Fibroblast of lung (primary cell): Measurements from ENCODE around the gene HMMR. TPM values are rescaled to one million over a fixed set of nuclear protein-coding genes. Genes with fewer than 3 reads are reported as not detected.
A peak's percentile ranks its signal among the peaks of the same experiment; 100 is the strongest.

ENCODE experiments used
- DNase-seq, 2 donors: peaks; one replicate each; pipeline versions ENCODE4 v3.0.0 to v3.0.0-alpha.2; 2010; ENCODE audit warnings: low read depth in 2 of 2
- H2AFZ ChIP-seq: 2 replicates; pipeline ENCODE4 v1.5.1; 2012; ENCODE audit warnings: low read length, control low read depth, inconsistent platforms
- H3K27ac ChIP-seq: 2 replicates; pipeline ENCODE4 v1.5.1; 2011; ENCODE audit warnings: low read length, control low read depth; ENCODE audit not compliant: insufficient read depth
- H3K27me3 ChIP-seq: 2 replicates; pipeline ENCODE4 v1.5.1; 2011; ENCODE audit warnings: mild to moderate bottlenecking, low read length; ENCODE audit not compliant: control insufficient read depth, insufficient read depth
- H3K36me3 ChIP-seq: 2 replicates; pipeline ENCODE4 v1.5.1; 2011; ENCODE audit warnings: low read length; ENCODE audit not compliant: control insufficient read depth, insufficient read depth
- H3K4me1 ChIP-seq: 2 replicates; pipeline ENCODE4 v1.5.1; 2011; ENCODE audit warnings: low read length; ENCODE audit not compliant: control insufficient read depth, insufficient read depth; ENCODE audit errors: extremely low read depth
- H3K4me2 ChIP-seq: 2 replicates; pipeline ENCODE4 v1.5.1; 2011; ENCODE audit warnings: low read length, control low read depth; ENCODE audit not compliant: insufficient read depth; ENCODE audit errors: extremely low read depth
- H3K4me3 ChIP-seq, 4 experiments: fragments of 200-600 bp in 1 of 4; sonication (generic) in 1 of 4; replicated peaks in 1 of 4; 2 replicates each; pipeline ENCODE4 v1.5.1; 2011 to 2016; ENCODE audit warnings: low read length in 4 of 4, low read depth in 3 of 4, mild to moderate bottlenecking in 3 of 4, control low read depth in 2 of 4, inconsistent platforms in 1 of 4, mixed read lengths in 1 of 4; ENCODE audit not compliant: insufficient read depth in 1 of 4; ENCODE audit errors: control extremely low read depth in 1 of 4
- H3K79me2 ChIP-seq: 2 replicates; pipeline ENCODE4 v1.5.1; 2012; ENCODE audit warnings: mild to moderate bottlenecking, low read length, inconsistent platforms; ENCODE audit not compliant: control insufficient read depth, insufficient read depth
- H3K9ac ChIP-seq: 2 replicates; pipeline ENCODE4 v1.5.1; 2011; ENCODE audit warnings: mild to moderate bottlenecking, low read length, control low read depth; ENCODE audit not compliant: insufficient read depth
- H3K9me3 ChIP-seq: 2 replicates; pipeline ENCODE4 v1.5.1; 2012; ENCODE audit warnings: low read depth, low read length; ENCODE audit not compliant: control insufficient read depth, insufficient read depth
- H4K20me1 ChIP-seq: 2 replicates; pipeline ENCODE4 v1.5.1; 2011; ENCODE audit warnings: low read length; ENCODE audit not compliant: control insufficient read depth, insufficient read depth; ENCODE audit errors: extremely low read depth
- EZH2 ChIP-seq: IDR thresholded peaks from 2 replicates; pipeline ENCODE4 v1.5.1; 2012; ENCODE audit warnings: low read length, control low read depth, mild to moderate bottlenecking; ENCODE audit errors: missing control alignments
- polyA plus RNA-seq, 2 donors: library from polyadenylated mRNA; depleted of rRNA in 1 of 2; stranded (reverse) in 1 of 2; unstranded in 1 of 2; fragments of >200 nt; gene quantifications; 2 replicates each; pipeline ENCODE4 v1.2.1, GENCODE V29; 2011 to 2012; ENCODE audit warnings: missing spikeins in 1 of 2
- total RNA-seq: library from RNA; depleted of rRNA; stranded (reverse); fragments of >200 nt; gene quantifications from 2 replicates; pipeline ENCODE4 v1.2.1, GENCODE V29; 2014
- TF ChIP-seq, protein P1 (sequence below), 2 donors: IDR thresholded peaks in 1 of 2; conservative IDR thresholded peaks in 1 of 2; 1 replicate in 1 of 2; 2 replicates in 1 of 2; pipeline ENCODE4 v1.5.1; 2011 to 2012; ENCODE audit warnings: low read length in 2 of 2, control low read depth in 1 of 2, inconsistent platforms in 1 of 2, low read depth in 1 of 2, mild to moderate bottlenecking in 1 of 2

Gene HMMR
- total and polyA plus RNA-seq, 2 donors (not counting 1 experiment from before 2014, with no cell fraction given), result 5.6 to 19.7 TPM

DNA sequence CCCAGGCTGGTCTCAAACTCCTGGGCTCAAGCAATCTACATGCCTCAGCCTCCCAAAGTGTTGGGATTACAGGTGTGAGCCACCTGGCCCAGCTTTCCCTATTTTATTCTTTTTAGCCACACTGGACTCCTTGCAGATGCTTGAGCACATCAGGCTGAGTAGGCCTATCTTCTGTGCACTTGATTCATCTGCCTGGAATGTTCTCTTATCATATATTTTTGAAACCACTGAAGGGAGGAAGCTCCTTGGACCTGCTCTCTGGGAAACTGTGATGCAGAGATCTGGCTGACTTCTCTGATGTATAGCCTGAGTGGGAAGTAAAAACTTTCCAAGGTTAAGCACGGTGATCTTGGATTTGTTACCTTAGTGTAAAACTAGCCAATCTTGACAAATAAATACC lies 38.5 kb downstream of the HMMR start:
- H2AFZ ChIP-seq, result no peak overlapping the region
- no peaks in the 10 kb centered on the region for H3K27me3 ChIP-seq
- peaks cover 7% of the 10 kb centered on the region for H3K79me2 ChIP-seq
- DNase-seq, result peak; percentile 41 to 82
- no peak overlapping the region for H3K27ac ChIP-seq
- H4K20me1 ChIP-seq, result no peaks in the 10 kb centered on the region
- no peak overlapping the region for H3K4me2 ChIP-seq
- no peaks in the 10 kb centered on the region for H3K36me3 ChIP-seq
- H3K9me3 ChIP-seq, result no peaks in the 10 kb centered on the region
- TF ChIP-seq EZH2, result no peak
- TF ChIP-seq, protein P1, sequence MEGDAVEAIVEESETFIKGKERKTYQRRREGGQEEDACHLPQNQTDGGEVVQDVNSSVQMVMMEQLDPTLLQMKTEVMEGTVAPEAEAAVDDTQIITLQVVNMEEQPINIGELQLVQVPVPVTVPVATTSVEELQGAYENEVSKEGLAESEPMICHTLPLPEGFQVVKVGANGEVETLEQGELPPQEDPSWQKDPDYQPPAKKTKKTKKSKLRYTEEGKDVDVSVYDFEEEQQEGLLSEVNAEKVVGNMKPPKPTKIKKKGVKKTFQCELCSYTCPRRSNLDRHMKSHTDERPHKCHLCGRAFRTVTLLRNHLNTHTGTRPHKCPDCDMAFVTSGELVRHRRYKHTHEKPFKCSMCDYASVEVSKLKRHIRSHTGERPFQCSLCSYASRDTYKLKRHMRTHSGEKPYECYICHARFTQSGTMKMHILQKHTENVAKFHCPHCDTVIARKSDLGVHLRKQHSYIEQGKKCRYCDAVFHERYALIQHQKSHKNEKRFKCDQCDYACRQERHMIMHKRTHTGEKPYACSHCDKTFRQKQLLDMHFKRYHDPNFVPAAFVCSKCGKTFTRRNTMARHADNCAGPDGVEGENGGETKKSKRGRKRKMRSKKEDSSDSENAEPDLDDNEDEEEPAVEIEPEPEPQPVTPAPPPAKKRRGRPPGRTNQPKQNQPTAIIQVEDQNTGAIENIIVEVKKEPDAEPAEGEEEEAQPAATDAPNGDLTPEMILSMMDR (conservative IDR thresholded peaks at IDR 0.05 in 1 of 2, IDR thresholded peaks at IDR 0.05 in 1 of 2; ENCODE audit: low read depth in 1 of 2, low read length in 2 of 2), result no peak
- no peak overlapping the region for H3K4me3 ChIP-seq
- peaks cover 6% of the 10 kb centered on the region for H3K4me1 ChIP-seq
- H3K9ac ChIP-seq, result no peak overlapping the region

GRCh38 chr5:163502521-163502920 lies 42.1 kb downstream of the HMMR start:
- H3K9me3 ChIP-seq, result no peaks in the 10 kb centered on the region
- H3K4me2 ChIP-seq, result peak overlapping the region; percentile 99
- no peak overlapping the region for H3K9ac ChIP-seq
- no peak for TF ChIP-seq EZH2
- TF ChIP-seq, protein P1 (conservative IDR thresholded peaks at IDR 0.05 in 1 of 2, IDR thresholded peaks at IDR 0.05 in 1 of 2; ENCODE audit: low read depth in 1 of 2, low read length in 2 of 2), result no peak
- peak overlapping the region; percentile 56 for H2AFZ ChIP-seq
- peak overlapping the region; percentile 84 to 99 (median 94) for H3K4me3 ChIP-seq
- no peaks in the 10 kb centered on the region for H3K36me3 ChIP-seq
- peaks cover 25% of the 10 kb centered on the region for H3K79me2 ChIP-seq
- peaks cover 2% of the 10 kb centered on the region for H4K20me1 ChIP-seq
- no peaks in the 10 kb centered on the region for H3K27me3 ChIP-seq
- H3K4me1 ChIP-seq, result peaks cover 6% of the 10 kb centered on the region
- H3K27ac ChIP-seq, result peak overlapping the region; percentile 95
- no peak for DNase-seq

DNA sequence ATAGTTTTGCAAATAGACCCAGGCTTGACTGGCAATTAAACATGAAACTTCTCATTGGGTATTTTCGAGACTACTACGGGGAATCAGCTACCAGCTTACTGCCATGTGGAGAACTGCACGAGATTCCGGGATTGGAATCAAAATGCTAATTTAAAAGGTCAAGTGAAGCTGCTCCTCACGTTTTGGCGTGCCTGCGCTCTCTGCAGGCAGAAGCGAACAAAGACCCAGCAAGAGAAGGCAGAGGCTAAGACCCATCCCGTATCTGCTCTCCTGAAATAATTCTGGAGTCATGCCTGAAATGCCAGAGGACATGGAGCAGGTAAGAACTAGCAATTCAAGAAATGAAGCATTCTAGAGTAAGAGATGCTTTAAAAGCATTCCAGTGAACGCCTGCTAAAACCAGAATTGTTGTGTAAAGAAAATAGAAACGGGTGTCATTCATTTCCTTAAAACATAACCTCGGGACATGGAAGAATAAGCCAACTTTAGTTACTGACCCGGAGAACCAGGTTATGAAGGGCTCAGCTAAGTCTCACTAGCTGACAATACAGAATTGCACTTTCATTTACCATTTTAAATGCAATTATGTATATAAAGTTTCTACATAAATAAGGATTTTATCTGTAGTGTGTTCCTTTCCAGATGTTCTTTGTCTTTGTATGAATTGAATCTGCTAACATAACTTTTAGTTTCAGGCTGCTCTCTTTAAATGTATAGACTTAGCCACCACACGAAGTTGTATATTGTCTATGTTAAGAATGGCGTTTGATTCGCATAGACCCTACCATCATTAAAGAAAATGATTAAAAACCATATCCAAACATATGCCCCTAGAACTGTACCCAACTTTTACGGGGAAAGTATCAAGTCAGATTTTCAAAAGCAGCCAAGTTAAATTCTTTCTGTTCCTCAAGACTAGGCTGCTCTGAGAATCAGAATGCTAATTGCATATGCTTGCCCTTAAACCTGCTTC lies 43.0 kb downstream of the HMMR start:
- TF ChIP-seq EZH2, result no peak
- TF ChIP-seq, protein P1 (conservative IDR thresholded peaks at IDR 0.05 in 1 of 2, IDR thresholded peaks at IDR 0.05 in 1 of 2; ENCODE audit: low read depth in 1 of 2, low read length in 2 of 2), result peak; percentile 41 to 58
- Histone ChIP-seq H3K27me3 (no peaks in the 10 kb centered on the region), H3K4me2 (peak overlapping the region; percentile 99), H3K27ac (peak overlapping the region; percentile 95), H3K4me3 (peak overlapping the region; percentile 84 to 99 (median 94)), H3K4me1 (peaks cover 6% of the 10 kb centered on the region), H4K20me1 (peaks cover 2% of the 10 kb centered on the region), H3K36me3 (no peaks in the 10 kb centered on the region), H3K9ac (peak overlapping the region; percentile 40), H2AFZ (peak overlapping the region; percentile 56), H3K9me3 (no peaks in the 10 kb centered on the region), H3K79me2 (peaks cover 34% of the 10 kb centered on the region)
- peak; percentile 72 to 94 for DNase-seq
